Neutrophil (primary cell): ENCODE results near the gene RNF225.

Experiments used
- H3K27ac ChIP-seq: fragments of 200-600 bp; sonication (generic); 2 replicates; pipeline ENCODE4 v1.5.1; 2016; ENCODE audit warnings: mild to moderate bottlenecking, moderate library complexity
- H3K27me3 ChIP-seq: fragments of 200-600 bp; sonication (generic); 2 replicates; pipeline ENCODE4 v1.6.0; 2016; ENCODE audit warnings: mild to moderate bottlenecking
- H3K36me3 ChIP-seq: fragments of 200-600 bp; sonication (generic); 2 replicates; pipeline ENCODE4 v1.5.1; 2017
- H3K4me1 ChIP-seq, 2 experiments: fragments of 200-600 bp in 1 of 2; sonication (generic) in 1 of 2; 1 replicate in 1 of 2; 2 replicates in 1 of 2; pipeline versions ENCODE4 v1.5.1 to v1.6.1; 2013 to 2016; ENCODE audit warnings: low read depth in 1 of 2, low read length in 1 of 2, mild to moderate bottlenecking in 1 of 2, moderate library complexity in 1 of 2; ENCODE audit not compliant: control insufficient read depth in 1 of 2, insufficient read depth in 1 of 2
- H3K4me3 ChIP-seq, 2 experiments: fragments of 200-600 bp in 1 of 2; sonication (generic) in 1 of 2; 1 replicate in 1 of 2; 2 replicates in 1 of 2; pipeline ENCODE4 v1.5.1; 2013 to 2016; ENCODE audit warnings: low read depth in 1 of 2, low read length in 1 of 2, mild to moderate bottlenecking in 1 of 2, moderate library complexity in 1 of 2
- H3K9me3 ChIP-seq: fragments of 200-600 bp; sonication (generic); 2 replicates; pipeline ENCODE4 v1.5.1; 2016
- CTCF ChIP-seq: fragments of 200-600 bp; sonication (generic); IDR thresholded peaks from 2 replicates; pipeline ENCODE4 v1.5.1; 2016; ENCODE audit warnings: antibody characterized with exemption

The RNF225 gene

GRCh38 chr19:58354478-58355030, 40.9 kb upstream of the RNF225 start:
- H3K4me1 ChIP-seq: peaks cover 11 to 16% of the 10 kb centered on the region in 2 experiments
- peaks cover 62% of the 10 kb centered on the region for H3K27me3 ChIP-seq
- no peak for TF ChIP-seq CTCF
- no peaks in the 10 kb centered on the region for H3K9me3 ChIP-seq
- no peaks in the 10 kb centered on the region for H3K36me3 ChIP-seq
- H3K4me3 ChIP-seq: no peak overlapping the region
- no peak overlapping the region for H3K27ac ChIP-seq

- Histone ChIP-seq H3K36me3 (no peaks in the 10 kb centered on the region), H3K4me3 (no peak overlapping the region), H3K9me3 (no peaks in the 10 kb centered on the region), H3K27ac (no peak overlapping the region), H3K27me3 (peaks cover 54% of the 10 kb centered on the region), H3K4me1 (peaks cover 11% of the 10 kb centered on the region in 2 experiments)
- no peak for TF ChIP-seq CTCF
Observed at GRCh38 chr19:58355215-58355796, 40.1 kb upstream of the RNF225 start.

GRCh38 chr19:58355908-58356765, 39.3 kb upstream of the RNF225 start:
- Histone ChIP-seq H3K4me1 (peaks cover 10 to 11% of the 10 kb centered on the region in 2 experiments), H3K27me3 (peaks cover 46% of the 10 kb centered on the region), H3K9me3 (no peaks in the 10 kb centered on the region), H3K36me3 (no peaks in the 10 kb centered on the region), H3K27ac (no peak overlapping the region), H3K4me3 (no peak overlapping the region)
- TF ChIP-seq CTCF: no peak

- Histone ChIP-seq H3K27me3 (peaks cover 41% of the 10 kb centered on the region), H3K4me1 (peaks cover 14 to 15% of the 10 kb centered on the region in 2 experiments)
Observed at GRCh38 chr19:58356766-58357480, 38.5 kb upstream of the RNF225 start.

More at GRCh38 chr19:58356766-58357480, 38.5 kb upstream of the RNF225 start:
- no peaks in the 10 kb centered on the region for H3K36me3 ChIP-seq
- no peak overlapping the region for H3K27ac ChIP-seq
- no peak overlapping the region for H3K4me3 ChIP-seq
- TF ChIP-seq CTCF: no peak
- H3K9me3 ChIP-seq: no peaks in the 10 kb centered on the region
